Activated CD4-positive, alpha-beta T cell treated with anti-CD3 and anti-CD28 coated beads, Interleukin-2, amount 50 U/mL, for 24 hours (primary cell): ENCODE measurements around the gene EXD3.

ENCODE experiments used
- DNase-seq, 2 donors: peaks; one replicate each; pipeline ENCODE4 v3.0.0-alpha.2; 2020; ENCODE audit warnings: low read depth in 1 of 2, low spot score in 1 of 2

Gene EXD3

GRCh38 chr9:137319739-137320551 lies 103.0 kb downstream of the EXD3 start:
- DNase-seq = no peak

GRCh38 chr9:137319011-137319738 lies 103.8 kb downstream of the EXD3 start:
- no peak for DNase-seq

GRCh38 chr9:137318602-137319001 lies 104.4 kb downstream of the EXD3 start:
- DNase-seq = no peak

- no peak for DNase-seq
Observed at GRCh38 chr9:137317718-137318511, 105.0 kb downstream of the EXD3 start.

GRCh38 chr9:137317021-137317717 lies 105.8 kb downstream of the EXD3 start:
- no peak for DNase-seq

GRCh38 chr9:137316012-137316981 lies 106.7 kb downstream of the EXD3 start:
- no peak for DNase-seq

GRCh38 chr9:137315581-137316011 lies 107.4 kb downstream of the EXD3 start:
- no peak for DNase-seq

GRCh38 chr9:137314561-137315560 lies 108.1 kb downstream of the EXD3 start:
- DNase-seq = no peak

- no peak for DNase-seq
Observed at GRCh38 chr9:137313956-137314560, 108.9 kb downstream of the EXD3 start.

- DNase-seq = no peak
Observed at GRCh38 chr9:137313326-137313936, 109.5 kb downstream of the EXD3 start.

GRCh38 chr9:137312852-137313325 lies 110.1 kb downstream of the EXD3 start:
- no peak for DNase-seq

- no peak for DNase-seq
Observed at GRCh38 chr9:137311986-137312851, 110.7 kb downstream of the EXD3 start.

GRCh38 chr9:137311171-137311985 lies 111.6 kb downstream of the EXD3 start:
- no peak for DNase-seq

- DNase-seq = no peak
Observed at GRCh38 chr9:137310189-137311052, 112.5 kb downstream of the EXD3 start.
